Thyroid gland (tissue), 4 donors: ENCODE measurements around the gene COMMD9. TPM values are rescaled to one million over a fixed set of nuclear protein-coding genes. Genes with fewer than 3 reads are reported as not detected.
A peak's percentile ranks its signal among the peaks of the same experiment; 100 is the strongest.

ENCODE experiments used
- DNase-seq, 2 donors: peaks; one replicate each; pipeline ENCODE4 v3.0.0-alpha.2; 2019
- H3K27ac ChIP-seq, 3 donors: fragments of 200-600 bp; sonication (generic); 1 replicate in 2 of 3; 2 replicates in 1 of 3; pipeline ENCODE4 v1.5.1; 2016 to 2019; ENCODE audit warnings: mild to moderate bottlenecking in 1 of 3, moderate library complexity in 1 of 3
- H3K27me3 ChIP-seq: fragments of 200-600 bp; sonication (generic); one replicate; pipeline ENCODE4 v1.5.1; 2019
- H3K36me3 ChIP-seq, 2 donors: fragments of 200-600 bp; sonication (generic); one replicate each; pipeline ENCODE4 v1.5.1; 2016 to 2019
- H3K4me1 ChIP-seq, 2 donors: fragments of 200-600 bp; sonication (generic); one replicate each; pipeline ENCODE4 v1.5.1; 2017 to 2019
- H3K4me3 ChIP-seq, 3 donors: fragments of 200-600 bp; sonication (generic); replicated peaks in 1 of 3; 1 replicate in 2 of 3; 2 replicates in 1 of 3; pipeline ENCODE4 v1.5.1; 2016; ENCODE audit warnings: mild to moderate bottlenecking in 1 of 3
- H3K9me3 ChIP-seq: fragments of 200-600 bp; sonication (generic); one replicate; pipeline ENCODE4 v1.5.1; 2017
- POLR2A ChIP-seq, 2 donors: fragments of 450-650 bp; IDR thresholded peaks; one replicate each; pipeline ENCODE4 v1.6.1; 2017; ENCODE audit warnings: antibody characterized with exemption in 2 of 2, mild to moderate bottlenecking in 2 of 2, moderate library complexity in 1 of 2
- WGBS, 2 donors: methylation state at CpG; one replicate each; pipeline ENCODE4 v1.1.5; 2017; 5-methylcytosine and 5-hydroxymethylcytosine counted together
- intact Hi-C: fragments of 100-400 bp; cut with DNase I; formaldehyde crosslinking; loops from one replicate; pipeline ENCODE4 v1.15.1; 2023
- total RNA-seq, 4 donors: library from RNA; depleted of rRNA; stranded (reverse); fragments of >200 nt; gene quantifications; one replicate each; pipeline ENCODE4 v1.2.3, GENCODE V29; 2016
- TF ChIP-seq, protein P1 (sequence below), 6 experiments: fragments of 200-600 bp in 3 of 6; fragments of 450-650 bp in 3 of 6; sonication (generic) in 3 of 6; IDR thresholded peaks; one replicate each; pipeline ENCODE4 v1.5.1; 2016 to 2019; ENCODE audit warnings: antibody characterized with exemption in 6 of 6, mild to moderate bottlenecking in 2 of 6, inconsistent platforms in 1 of 6, moderate library complexity in 1 of 6

Gene COMMD9
- total RNA-seq, 4 donors from 2014 or later: 43.5 to 52.6 (median 51.0) TPM

DNA sequence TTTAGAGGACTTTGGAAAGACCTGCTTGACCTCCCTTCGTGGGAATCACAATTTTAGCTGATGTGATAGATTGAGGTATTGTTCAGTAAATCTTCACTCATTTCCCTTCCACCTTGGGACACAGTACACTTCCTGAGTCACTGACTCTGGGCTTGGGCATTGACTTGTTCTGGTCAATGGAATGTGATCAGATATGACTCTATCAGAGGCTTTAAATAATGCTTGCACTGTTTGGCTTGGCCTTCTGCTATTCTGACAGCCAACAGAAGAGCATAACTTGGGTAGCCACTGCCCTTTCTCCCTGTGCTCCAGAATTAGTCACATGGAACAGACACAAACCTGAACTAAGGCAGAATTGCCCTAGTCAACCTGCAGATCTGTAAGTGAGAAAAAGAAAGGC, 19.4 kb upstream of the COMMD9 start:
- intact Hi-C loops: loop anchor here (10.0 kb wide), 1 partner anchor 166 kb away; no protein-coding TSS in a partner anchor
- 43 to 58% methylated on average over 1 of the region's 1 CpG for WGBS, 2 donors
- Histone ChIP-seq H3K4me1 (no peaks in the 10 kb centered on the region), H3K27ac (no peak overlapping the region), H3K4me3 (no peak overlapping the region), H3K36me3 (no peaks in the 10 kb centered on the region), H3K27me3 (no peaks in the 10 kb centered on the region), H3K9me3 (no peaks in the 10 kb centered on the region)
- no peak for DNase-seq
- TF ChIP-seq POLR2A (IDR thresholded peaks at IDR 0.05): no peak
- TF ChIP-seq, protein P1, sequence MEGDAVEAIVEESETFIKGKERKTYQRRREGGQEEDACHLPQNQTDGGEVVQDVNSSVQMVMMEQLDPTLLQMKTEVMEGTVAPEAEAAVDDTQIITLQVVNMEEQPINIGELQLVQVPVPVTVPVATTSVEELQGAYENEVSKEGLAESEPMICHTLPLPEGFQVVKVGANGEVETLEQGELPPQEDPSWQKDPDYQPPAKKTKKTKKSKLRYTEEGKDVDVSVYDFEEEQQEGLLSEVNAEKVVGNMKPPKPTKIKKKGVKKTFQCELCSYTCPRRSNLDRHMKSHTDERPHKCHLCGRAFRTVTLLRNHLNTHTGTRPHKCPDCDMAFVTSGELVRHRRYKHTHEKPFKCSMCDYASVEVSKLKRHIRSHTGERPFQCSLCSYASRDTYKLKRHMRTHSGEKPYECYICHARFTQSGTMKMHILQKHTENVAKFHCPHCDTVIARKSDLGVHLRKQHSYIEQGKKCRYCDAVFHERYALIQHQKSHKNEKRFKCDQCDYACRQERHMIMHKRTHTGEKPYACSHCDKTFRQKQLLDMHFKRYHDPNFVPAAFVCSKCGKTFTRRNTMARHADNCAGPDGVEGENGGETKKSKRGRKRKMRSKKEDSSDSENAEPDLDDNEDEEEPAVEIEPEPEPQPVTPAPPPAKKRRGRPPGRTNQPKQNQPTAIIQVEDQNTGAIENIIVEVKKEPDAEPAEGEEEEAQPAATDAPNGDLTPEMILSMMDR (IDR thresholded peaks at IDR 0.05): no peak

DNA sequence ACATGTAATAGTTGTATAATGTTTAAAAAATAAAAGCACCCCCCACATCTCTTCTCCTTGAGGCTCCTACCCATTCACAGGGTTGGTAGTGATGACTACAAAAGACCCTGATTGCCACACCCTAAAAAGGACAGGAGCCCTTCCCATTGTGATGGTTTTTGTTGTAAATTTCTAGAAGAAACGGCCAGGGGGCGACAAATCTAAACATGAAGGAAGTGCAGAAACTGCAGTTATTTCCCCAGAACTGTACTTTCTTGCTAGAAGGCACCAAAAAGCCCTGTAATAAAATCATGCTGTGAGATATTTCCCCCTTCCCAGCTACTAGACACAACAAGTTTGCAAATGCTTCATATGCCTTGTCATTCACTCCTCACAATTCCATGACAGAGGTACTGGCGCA, 17.7 kb upstream of the COMMD9 start:
- no peaks in the 10 kb centered on the region for H3K36me3 ChIP-seq
- H3K4me3 ChIP-seq: no peak overlapping the region
- H3K4me1 ChIP-seq: no peaks in the 10 kb centered on the region
- no peak for DNase-seq
- no peaks in the 10 kb centered on the region for H3K27me3 ChIP-seq
- no peak overlapping the region for H3K27ac ChIP-seq
- intact Hi-C loops: loop anchor here (10.0 kb wide), 1 partner anchor 168 kb away; no protein-coding TSS in a partner anchor
- TF ChIP-seq, protein P1 (IDR thresholded peaks at IDR 0.05): peak in 2 of 6 experiments; percentile 17 to 24
- TF ChIP-seq POLR2A (IDR thresholded peaks at IDR 0.05): no peak
- WGBS, 2 donors: 42 to 43% methylated on average over 3 of the region's 3 CpGs
- H3K9me3 ChIP-seq: no peaks in the 10 kb centered on the region

DNA sequence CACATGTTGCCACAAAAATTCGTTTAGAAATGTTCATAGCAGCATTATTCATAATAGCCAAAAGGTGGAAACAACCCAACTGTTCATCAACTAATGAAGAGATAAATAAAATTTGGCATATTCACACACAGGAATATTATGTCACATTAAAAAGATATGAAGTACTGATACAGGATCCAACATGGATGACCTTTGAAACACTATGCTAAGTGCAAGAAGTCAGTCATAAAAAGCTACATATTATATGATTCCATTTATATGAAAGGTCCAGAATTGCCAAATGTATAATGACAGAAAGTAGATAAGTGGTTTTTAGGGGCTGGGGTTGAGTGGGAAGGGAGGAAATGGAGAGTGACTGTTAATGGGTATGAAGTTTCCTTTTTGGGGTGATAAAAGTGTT, 15.8 kb upstream of the COMMD9 start:
- no peaks in the 10 kb centered on the region for H3K36me3 ChIP-seq
- no peaks in the 10 kb centered on the region for H3K9me3 ChIP-seq
- no peak for DNase-seq
- H3K27me3 ChIP-seq: no peaks in the 10 kb centered on the region
- H3K4me3 ChIP-seq: no peak overlapping the region
- TF ChIP-seq, protein P1 (IDR thresholded peaks at IDR 0.05): no peak
- TF ChIP-seq POLR2A (IDR thresholded peaks at IDR 0.05): no peak
- WGBS, 2 donors: 23 to 31% methylated on average over 1 of the region's 1 CpG
- intact Hi-C loops: loop anchor here (10.0 kb wide), 1 partner anchor 170 kb away; no protein-coding TSS in a partner anchor
- H3K27ac ChIP-seq: no peak overlapping the region
- H3K4me1 ChIP-seq: no peaks in the 10 kb centered on the region

DNA sequence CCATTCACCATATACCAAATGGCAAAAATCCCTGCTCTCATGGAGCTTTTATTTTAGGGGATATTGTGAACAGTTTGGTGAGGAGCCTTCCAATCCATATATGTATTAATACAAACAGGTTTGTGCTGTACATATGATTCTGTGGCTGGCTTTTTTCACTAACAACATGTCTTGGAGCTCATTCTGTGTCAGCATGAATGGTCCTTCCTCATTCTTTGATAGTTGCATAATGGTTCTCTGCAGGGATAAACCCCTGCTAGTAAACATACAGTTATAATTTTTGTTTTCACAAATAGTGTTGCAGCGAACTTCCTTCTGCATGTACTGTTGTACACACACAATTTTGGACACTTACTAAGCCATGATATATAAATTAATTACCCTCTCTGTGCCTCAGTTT, 15.1 kb upstream of the COMMD9 start:
- no peak overlapping the region for H3K4me3 ChIP-seq
- no peak for DNase-seq
- no peaks in the 10 kb centered on the region for H3K4me1 ChIP-seq
- H3K36me3 ChIP-seq: no peaks in the 10 kb centered on the region
- no peak overlapping the region for H3K27ac ChIP-seq
- H3K27me3 ChIP-seq: no peaks in the 10 kb centered on the region
- 79 to 83% methylated on average over 1 of the region's 1 CpG for WGBS, 2 donors
- TF ChIP-seq, protein P1 (IDR thresholded peaks at IDR 0.05): no peak
- TF ChIP-seq POLR2A (IDR thresholded peaks at IDR 0.05): no peak
- intact Hi-C loops: loop anchor here (10.0 kb wide), 1 partner anchor 170 kb away; no protein-coding TSS in a partner anchor
- no peaks in the 10 kb centered on the region for H3K9me3 ChIP-seq

DNA sequence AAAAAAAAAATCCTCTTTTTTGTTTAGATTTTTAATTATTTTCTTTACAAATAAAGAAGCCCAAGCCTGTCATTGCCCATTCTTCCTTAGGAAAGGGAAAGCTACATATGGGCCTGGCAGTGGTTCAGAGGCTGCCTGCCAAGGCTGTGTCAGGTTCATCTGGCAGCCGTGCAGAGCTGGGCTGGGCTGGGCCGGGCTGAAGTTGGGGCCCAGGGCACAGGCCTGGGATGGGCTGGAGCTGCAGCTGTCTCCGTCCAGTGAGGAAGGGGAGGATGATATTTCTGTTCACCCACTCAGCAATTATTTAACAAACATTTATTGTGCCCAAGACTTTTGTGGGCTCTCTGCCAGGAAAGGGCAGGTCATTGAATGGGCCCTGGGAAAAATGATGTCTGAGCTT, 11.4 kb upstream of the COMMD9 start:
- TF ChIP-seq, protein P1 (IDR thresholded peaks at IDR 0.05): no peak
- no peak for TF ChIP-seq POLR2A (IDR thresholded peaks at IDR 0.05)
- no peaks in the 10 kb centered on the region for H3K36me3 ChIP-seq
- no peak overlapping the region for H3K27ac ChIP-seq
- 27 to 32% methylated on average over 3 of the region's 3 CpGs for WGBS, 2 donors
- intact Hi-C loops: loop anchor here (10.0 kb wide), 1 partner anchor 174 kb away; no protein-coding TSS in a partner anchor
- DNase-seq: peak; percentile 20 to 36
- no peak overlapping the region for H3K4me3 ChIP-seq
- H3K9me3 ChIP-seq: no peaks in the 10 kb centered on the region
- H3K4me1 ChIP-seq: no peaks in the 10 kb centered on the region
- H3K27me3 ChIP-seq: no peaks in the 10 kb centered on the region
